KMS-11 (cell line): ENCODE results near the gene SFXN3.

Experiments used
- H2AFZ ChIP-seq: fragments of 200-600 bp; sonication (generic); 2 replicates; pipeline ENCODE4 v1.6.1; 2016; ENCODE audit warnings: antibody characterized with exemption, mixed run types, low read depth
- H3K27ac ChIP-seq: fragments of 200-600 bp; sonication (generic); 2 replicates; pipeline ENCODE4 v1.6.1; 2016; ENCODE audit warnings: mild to moderate bottlenecking, mixed run types
- H3K27me3 ChIP-seq: fragments of 200-600 bp; sonication (generic); 2 replicates; pipeline ENCODE4 v1.6.1; 2017; ENCODE audit warnings: mild to moderate bottlenecking, low read depth, mixed run types, moderate library complexity; ENCODE audit not compliant: insufficient read depth
- H3K36me3 ChIP-seq: fragments of 200-600 bp; sonication (generic); 2 replicates; pipeline ENCODE4 v1.6.1; 2017; ENCODE audit warnings: mild to moderate bottlenecking, mixed run types; ENCODE audit not compliant: insufficient read depth
- H3K4me1 ChIP-seq: fragments of 200-600 bp; sonication (generic); 2 replicates; pipeline ENCODE4 v1.6.1; 2016; ENCODE audit warnings: mild to moderate bottlenecking, low read depth, mixed run types; ENCODE audit not compliant: poor library complexity, severe bottlenecking
- H3K4me2 ChIP-seq: fragments of 200-600 bp; sonication (generic); 2 replicates; pipeline ENCODE4 v1.7.0; 2016; ENCODE audit warnings: mild to moderate bottlenecking, mixed run types
- H3K4me3 ChIP-seq: fragments of 200-600 bp; sonication (generic); IDR thresholded peaks from 2 replicates; pipeline ENCODE4 v1.6.1; 2017; ENCODE audit warnings: low read depth, low read length, mixed read lengths; ENCODE audit not compliant: insufficient read depth
- H3K79me2 ChIP-seq: fragments of 200-600 bp; sonication (generic); 2 replicates; pipeline ENCODE4 v1.6.1; 2016; ENCODE audit warnings: low read depth, mixed run types; ENCODE audit not compliant: insufficient read depth
- H3K9ac ChIP-seq: fragments of 200-600 bp; sonication (generic); 2 replicates; pipeline ENCODE4 v1.6.1; 2016; ENCODE audit warnings: mild to moderate bottlenecking, mixed run types
- H4K20me1 ChIP-seq: fragments of 200-600 bp; sonication (generic); 2 replicates; pipeline ENCODE4 v1.6.1; 2016; ENCODE audit warnings: mild to moderate bottlenecking, mixed run types; ENCODE audit not compliant: insufficient read depth
- TF ChIP-seq, protein P1 (sequence below): fragments of 200-600 bp; sonication (generic); conservative IDR thresholded peaks from 2 replicates; pipeline ENCODE4 v1.6.1; 2017; ENCODE audit warnings: low read depth, mild to moderate bottlenecking, antibody characterized with exemption, low read length, moderate library complexity, mixed read lengths

Gene SFXN3

DNA sequence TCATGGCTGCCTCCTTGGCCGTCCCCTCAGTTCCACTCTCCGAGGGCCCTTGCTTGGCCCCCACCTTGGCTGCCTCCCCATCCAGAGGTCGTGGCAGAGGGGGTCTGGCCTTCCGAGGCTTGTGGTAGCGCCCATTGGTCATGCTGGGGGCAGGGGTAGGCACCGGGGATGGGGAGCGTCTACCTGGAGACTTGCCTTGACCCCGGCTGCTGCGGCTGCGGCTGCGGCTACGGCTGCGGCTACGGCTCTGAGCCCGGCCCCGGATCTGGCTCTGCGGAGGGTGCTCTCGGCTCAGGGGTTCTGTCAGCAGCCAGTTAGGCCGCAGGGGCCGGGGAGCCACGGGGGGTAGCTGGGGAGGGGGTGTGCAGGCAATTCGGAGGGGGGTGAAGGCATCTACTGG lies 20.7 kb upstream of the SFXN3 start:
- Histone ChIP-seq H3K4me3 (no peak overlapping the region), H3K4me1 (peaks cover 15% of the 10 kb centered on the region), H3K27me3 (no peaks in the 10 kb centered on the region), H3K79me2 (no peaks in the 10 kb centered on the region), H3K36me3 (no peaks in the 10 kb centered on the region), H3K9ac (no peak overlapping the region), H3K27ac (no peak overlapping the region), H4K20me1 (no peaks in the 10 kb centered on the region), H3K4me2 (no peak overlapping the region), H2AFZ (no peak overlapping the region)
- TF ChIP-seq, protein P1, sequence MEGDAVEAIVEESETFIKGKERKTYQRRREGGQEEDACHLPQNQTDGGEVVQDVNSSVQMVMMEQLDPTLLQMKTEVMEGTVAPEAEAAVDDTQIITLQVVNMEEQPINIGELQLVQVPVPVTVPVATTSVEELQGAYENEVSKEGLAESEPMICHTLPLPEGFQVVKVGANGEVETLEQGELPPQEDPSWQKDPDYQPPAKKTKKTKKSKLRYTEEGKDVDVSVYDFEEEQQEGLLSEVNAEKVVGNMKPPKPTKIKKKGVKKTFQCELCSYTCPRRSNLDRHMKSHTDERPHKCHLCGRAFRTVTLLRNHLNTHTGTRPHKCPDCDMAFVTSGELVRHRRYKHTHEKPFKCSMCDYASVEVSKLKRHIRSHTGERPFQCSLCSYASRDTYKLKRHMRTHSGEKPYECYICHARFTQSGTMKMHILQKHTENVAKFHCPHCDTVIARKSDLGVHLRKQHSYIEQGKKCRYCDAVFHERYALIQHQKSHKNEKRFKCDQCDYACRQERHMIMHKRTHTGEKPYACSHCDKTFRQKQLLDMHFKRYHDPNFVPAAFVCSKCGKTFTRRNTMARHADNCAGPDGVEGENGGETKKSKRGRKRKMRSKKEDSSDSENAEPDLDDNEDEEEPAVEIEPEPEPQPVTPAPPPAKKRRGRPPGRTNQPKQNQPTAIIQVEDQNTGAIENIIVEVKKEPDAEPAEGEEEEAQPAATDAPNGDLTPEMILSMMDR, result no peak

GRCh38 chr10:101011517-101012423 lies 19.3 kb upstream of the SFXN3 start:
- H3K36me3 ChIP-seq, result no peaks in the 10 kb centered on the region
- no peak overlapping the region for H3K4me3 ChIP-seq
- no peak overlapping the region for H2AFZ ChIP-seq
- no peak overlapping the region for H3K4me2 ChIP-seq
- no peaks in the 10 kb centered on the region for H4K20me1 ChIP-seq
- no peaks in the 10 kb centered on the region; the same call in 1 of the 2 replicates for H3K27me3 ChIP-seq
- no peaks in the 10 kb centered on the region for H3K79me2 ChIP-seq
- H3K9ac ChIP-seq, result no peak overlapping the region
- TF ChIP-seq, protein P1, result no peak
- H3K4me1 ChIP-seq, result peaks cover 15% of the 10 kb centered on the region
- H3K27ac ChIP-seq, result no peak overlapping the region

DNA sequence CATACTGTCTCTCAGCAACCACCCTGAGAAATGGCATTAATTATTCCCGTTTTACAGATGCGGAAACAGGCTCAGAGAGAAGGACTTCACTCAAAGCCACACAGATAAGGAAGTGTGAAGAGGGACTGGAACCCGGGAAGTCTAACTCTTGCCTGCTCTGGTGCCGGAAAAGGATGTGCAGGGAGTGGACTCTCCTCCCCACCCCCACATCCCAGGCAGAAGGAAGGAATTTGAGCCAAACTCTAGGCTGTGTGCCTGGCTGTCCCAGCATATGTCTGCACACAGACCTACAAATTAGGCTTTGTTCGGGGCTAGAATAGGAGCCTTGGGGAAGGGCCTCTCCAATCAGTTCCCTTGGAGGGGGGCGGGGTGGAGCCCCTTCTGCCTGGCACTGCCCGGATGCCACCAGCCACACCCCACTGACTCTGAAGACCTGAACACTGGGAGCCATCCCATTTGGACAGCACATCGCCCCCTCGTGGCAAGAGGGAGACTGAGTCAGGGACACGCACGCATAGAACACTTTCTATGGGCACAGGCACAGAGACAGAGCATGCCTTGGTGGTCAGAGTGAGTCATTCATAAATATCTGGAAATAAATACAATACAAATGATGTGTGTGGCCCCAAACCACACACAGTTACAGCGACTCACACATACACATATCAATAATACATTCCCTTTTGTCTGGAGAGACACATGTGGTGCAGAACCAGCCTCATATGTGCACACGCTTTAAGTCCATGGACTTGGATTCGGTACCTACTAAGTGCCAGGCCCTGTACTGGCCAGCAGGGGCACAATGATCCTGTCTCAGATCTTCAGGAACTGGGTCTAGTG lies 18.3 kb upstream of the SFXN3 start:
- no peak overlapping the region for H3K4me3 ChIP-seq
- H3K4me1 ChIP-seq, result peaks cover 15% of the 10 kb centered on the region
- peak overlapping the region; percentile 27; the same call in 1 of the 2 replicates for H2AFZ ChIP-seq
- peak overlapping the region; percentile 15; the same call in 1 of the 2 replicates for H3K4me2 ChIP-seq
- H3K27ac ChIP-seq, result no peak overlapping the region
- TF ChIP-seq, protein P1, result peak; percentile 89
- H3K27me3 ChIP-seq, result peaks cover 7% of the 10 kb centered on the region; the same call in 1 of the 2 replicates
- no peaks in the 10 kb centered on the region for H4K20me1 ChIP-seq
- H3K79me2 ChIP-seq, result no peaks in the 10 kb centered on the region
- H3K36me3 ChIP-seq, result no peaks in the 10 kb centered on the region
- no peak overlapping the region for H3K9ac ChIP-seq

GRCh38 chr10:101013365-101013825 lies 17.6 kb upstream of the SFXN3 start:
- H4K20me1 ChIP-seq, result no peaks in the 10 kb centered on the region
- H3K27me3 ChIP-seq, result peaks cover 7% of the 10 kb centered on the region; the same call in 1 of the 2 replicates
- no peak overlapping the region for H3K9ac ChIP-seq
- no peak overlapping the region for H3K4me3 ChIP-seq
- no peaks in the 10 kb centered on the region for H3K79me2 ChIP-seq
- peak overlapping the region; percentile 27; the same call in 1 of the 2 replicates for H2AFZ ChIP-seq
- H3K36me3 ChIP-seq, result no peaks in the 10 kb centered on the region
- peak overlapping the region; percentile 15; the same call in 1 of the 2 replicates for H3K4me2 ChIP-seq
- H3K4me1 ChIP-seq, result peaks cover 15% of the 10 kb centered on the region
- H3K27ac ChIP-seq, result no peak overlapping the region
- TF ChIP-seq, protein P1, result peak; percentile 27; the same call in 1 of the 2 replicates
